Measurements from ENCODE around the gene STOML2. TPM values are rescaled to one million over a fixed set of nuclear protein-coding genes. Genes with fewer than 3 reads are reported as not detected.

STOML2 gene
- total and polyA plus RNA-seq, 2 donors (not counting 3 experiments of a cell fraction or from before 2014, with no cell fraction given), result 144 to 187 TPM

GRCh38 chr9:35114840-35115628 lies 12.1 kb upstream of the STOML2 start:
- peak overlapping the region; percentile 37 to 76 (median 67) for H3K4me3 ChIP-seq (replicated peaks in 1 of 3; ENCODE audit: insufficient read depth in 1 of 3, low read depth in 1 of 3, low read length in 3 of 3)
- POLR2A ChIA-PET, result interaction anchor here (0.7 to 1.9 kb wide), 8 partner anchors 35 to 308 kb away, joined by 3 to 8 read pairs (median 6); partner anchors contain the start of genes FANCG, UNC13B and VCP
- intact Hi-C loops (cut with micrococcal nuclease) (loop anchor here (1.0 to 5.0 kb wide), 3 partner anchors 43 to 487 kb away; partner anchors contain the start of gene VCP), dilution Hi-C loops (cut with MboI; ENCODE audit: extremely low pct_ligation_motif_present, low sequenced_read_pairs) (no loop called here)
- H4K20me1 ChIP-seq (replicated peaks; ENCODE audit: control insufficient read depth, extremely low read depth, insufficient read depth, low read length), result no peaks in the 10 kb centered on the region
- peaks cover 19% of the 10 kb centered on the region for H3K79me2 ChIP-seq (ENCODE audit: control insufficient read depth, insufficient read depth, low read length)
- peak overlapping the region; percentile 90 for H3K4me2 ChIP-seq (ENCODE audit: insufficient read depth, low read length)
- peak; percentile 47 for DNase-seq (ENCODE audit: low read depth, low spot score)
- no peaks in the 10 kb centered on the region for H3K27me3 ChIP-seq (ENCODE audit: control insufficient read depth in 2 of 2, insufficient read depth in 2 of 2, low read length in 2 of 2)
- H3K9ac ChIP-seq (replicated peaks; ENCODE audit: extremely low read depth, insufficient read depth, low read length), result peak overlapping the region; percentile 94
- no peaks in the 10 kb centered on the region for H3K9me1 ChIP-seq (replicated peaks; ENCODE audit: control insufficient read depth, extremely low read depth, insufficient read depth, low read length)
- no peaks in the 10 kb centered on the region for H3K9me3 ChIP-seq (replicated peaks; ENCODE audit: control insufficient read depth, insufficient read depth, low read length)
- H2AFZ ChIP-seq (ENCODE audit: low read depth, low read length), result peak overlapping the region; percentile 54
- BruUV-seq (replicated peaks), result TSS peak; percentile 53
- TF ChIP-seq EZH2 (IDR thresholded peaks at IDR 0.05; ENCODE audit: borderline replicate concordance, low read depth, low read length, severe bottlenecking) (no peak), MAX (IDR thresholded peaks at IDR 0.05; ENCODE audit: insufficient read depth, insufficient read length) (no peak), GATA2 (IDR thresholded peaks at IDR 0.05; ENCODE audit: insufficient read depth, insufficient read length, low read depth, low read length) (no peak), POLR2AphosphoS5 (IDR thresholded peaks at IDR 0.05; ENCODE audit: insufficient read depth, low read depth, low read length) (peak; percentile 74), FOS (IDR thresholded peaks at IDR 0.05; ENCODE audit: borderline replicate concordance, insufficient read depth, low read length) (no peak), CTCF (IDR thresholded peaks at IDR 0.05; ENCODE audit: extremely low read depth in 1 of 2, insufficient read depth in 1 of 2, low read depth in 1 of 2, low read length in 2 of 2) (no peak), JUN (IDR thresholded peaks at IDR 0.05; ENCODE audit: borderline replicate concordance, insufficient read depth, insufficient read length, low read depth) (no peak), MYC (IDR thresholded peaks at IDR 0.05; ENCODE audit: low read depth, low read length) (no peak), POLR2A (IDR thresholded peaks at IDR 0.05; ENCODE audit: low read depth, low read length) (peak; percentile 76)
- no peak for FAIRE-seq
- peak overlapping the region; percentile 96 for H3K27ac ChIP-seq (ENCODE audit: insufficient read depth, low read depth, low read length)
- H3K36me3 ChIP-seq (ENCODE audit: control insufficient read depth in 2 of 2, extremely low read depth in 1 of 2, insufficient read depth in 2 of 2, low read length in 2 of 2), result no peaks in the 10 kb centered on the region
- peaks cover 44% of the 10 kb centered on the region for H3K4me1 ChIP-seq (ENCODE audit: control insufficient read depth, extremely low read depth, insufficient read depth, low read length)
- CTCF ChIA-PET, result interaction anchor here (0.6 to 4.6 kb wide), 24 partner anchors 12 to 496 kb away, joined by 3 to 109 read pairs (median 7); partner anchors contain the start of genes PIGO, STOML2 and UNC13B

All from endothelial cell of umbilical vein (primary cell).